22Rv1 (cell line): Measurements from ENCODE around the gene MRPL58.

Experiments
- H3K27ac ChIP-seq: fragments of 450-650 bp; 2 replicates; pipeline ENCODE4 v1.5.1; 2017
- CTCF ChIP-seq: fragments of 450-650 bp; IDR thresholded peaks from 2 replicates; pipeline ENCODE4 v1.5.1; 2017; ENCODE audit warnings: mild to moderate bottlenecking
- ZFX ChIP-seq: fragments of 450-650 bp; IDR thresholded peaks from 2 replicates; pipeline ENCODE4 v1.6.1; 2017; ENCODE audit warnings: antibody characterized with exemption, borderline replicate concordance

The MRPL58 gene

GRCh38 chr17:75012346-75013091 lies at the start of gene MRPL58:
TSS of gene MRPL58 (plus strand) at chr17:75012670. CDS start at chr17:75012687, 17 bp downstream.
- H3K27ac ChIP-seq = peak within 1 kb of the TSS; percentile 98
- TF ChIP-seq ZFX (no peak), CTCF (peak; percentile 27)

DNA sequence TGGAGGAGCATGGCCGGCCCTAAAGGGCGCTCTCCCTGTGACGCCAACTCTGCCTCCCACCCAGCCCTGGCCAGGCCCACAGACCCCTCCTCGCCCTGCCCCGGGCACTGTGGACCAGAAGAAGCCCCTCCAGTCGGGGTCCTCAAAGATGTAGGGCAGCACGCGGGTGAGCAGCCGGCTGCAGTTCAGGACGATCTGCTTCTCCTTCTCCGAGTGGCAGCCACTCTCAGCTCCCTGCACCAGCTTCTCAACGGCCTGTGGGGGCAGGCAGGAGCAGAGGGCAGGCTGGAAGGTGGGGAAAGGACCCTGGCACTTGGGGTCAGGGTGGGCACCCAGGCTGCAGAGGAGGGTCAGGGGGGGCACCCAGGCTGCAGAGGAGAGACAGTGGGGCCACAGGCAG lies 48.8 kb upstream of the MRPL58 start:
- no peak overlapping the region for H3K27ac ChIP-seq
- TF ChIP-seq ZFX (no peak), CTCF (no peak)

- H3K27ac ChIP-seq = no peak overlapping the region
- TF ChIP-seq ZFX (no peak), CTCF (no peak)
Observed at GRCh38 chr17:74964246-74964761, 48.2 kb upstream of the MRPL58 start.

GRCh38 chr17:74964988-74965622 lies 47.4 kb upstream of the MRPL58 start:
- no peak overlapping the region for H3K27ac ChIP-seq
- TF ChIP-seq CTCF = no peak
- no peak for TF ChIP-seq ZFX

GRCh38 chr17:74968361-74968780 lies 44.1 kb upstream of the MRPL58 start:
- TF ChIP-seq ZFX (no peak), CTCF (no peak)
- peak overlapping the region; percentile 91 for H3K27ac ChIP-seq

- peak overlapping the region; percentile 91 for H3K27ac ChIP-seq
Observed at GRCh38 chr17:74969501-74969900, 43.0 kb upstream of the MRPL58 start.

- no peak for TF ChIP-seq ZFX
- TF ChIP-seq CTCF = no peak
- H3K27ac ChIP-seq = peak overlapping the region; percentile 91
Observed at GRCh38 chr17:74970395-74970794, 42.1 kb upstream of the MRPL58 start.
